Daoy (cell line): ENCODE measurements around the gene AGBL1. TPM values are rescaled to one million over a fixed set of nuclear protein-coding genes. Genes with fewer than 3 reads are reported as not detected.

ENCODE experiments used
- DNase-seq: peaks from one replicate; pipeline ENCODE4 v3.0.0-alpha.2; 2015; ENCODE audit warnings: low read depth
- total RNA-seq: library from RNA; depleted of rRNA; stranded (reverse); fragments of >200 nt; shearing (Covaris generic); gene quantifications from 2 replicates; pipeline ENCODE4 v1.2.3, GENCODE V29; 2014

AGBL1 gene
- total RNA-seq, 1 experiment from 2014 or later: not detected

GRCh38 chr15:86711476-86711875, 631.8 kb downstream of the AGBL1 start:
- no peak for DNase-seq

DNA sequence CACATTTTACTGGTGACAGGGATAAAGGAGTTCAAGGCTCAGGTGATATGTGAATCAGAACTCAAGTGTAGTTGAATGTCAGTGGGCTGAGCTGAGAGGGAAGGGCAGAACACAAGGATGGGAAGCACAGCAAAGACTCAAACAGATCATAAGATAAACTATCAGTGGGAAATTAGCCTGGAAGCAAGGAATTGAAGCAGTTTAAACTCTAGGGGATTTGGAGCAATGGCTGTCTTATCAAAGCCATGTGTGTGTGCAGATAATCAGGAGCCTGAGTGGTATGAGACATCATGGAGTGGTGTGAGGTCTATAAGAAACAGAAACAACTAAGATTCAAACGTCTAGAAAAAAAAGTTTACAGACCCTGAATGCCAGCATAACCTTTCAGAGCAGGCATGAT, 634.6 kb downstream of the AGBL1 start:
- DNase-seq: no peak

DNA sequence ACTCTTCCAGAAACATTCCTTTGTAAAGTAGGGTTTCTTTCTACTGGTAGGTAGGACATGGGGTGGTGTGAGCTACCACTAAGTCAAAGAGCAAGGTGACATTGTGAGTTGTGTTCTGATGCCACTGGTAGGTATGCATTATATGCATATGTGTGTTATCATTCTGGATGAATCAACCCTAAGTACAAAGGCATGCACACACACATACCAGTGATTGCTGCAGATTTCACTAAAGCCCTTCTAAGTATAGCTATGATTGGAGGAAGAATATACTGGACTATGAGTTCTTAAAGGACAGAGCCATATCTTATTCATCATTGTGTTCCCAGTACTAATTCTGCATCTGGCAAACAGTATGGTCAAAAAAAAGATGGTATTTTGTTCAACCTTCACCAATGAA, 646.0 kb downstream of the AGBL1 start:
- no peak for DNase-seq

DNA sequence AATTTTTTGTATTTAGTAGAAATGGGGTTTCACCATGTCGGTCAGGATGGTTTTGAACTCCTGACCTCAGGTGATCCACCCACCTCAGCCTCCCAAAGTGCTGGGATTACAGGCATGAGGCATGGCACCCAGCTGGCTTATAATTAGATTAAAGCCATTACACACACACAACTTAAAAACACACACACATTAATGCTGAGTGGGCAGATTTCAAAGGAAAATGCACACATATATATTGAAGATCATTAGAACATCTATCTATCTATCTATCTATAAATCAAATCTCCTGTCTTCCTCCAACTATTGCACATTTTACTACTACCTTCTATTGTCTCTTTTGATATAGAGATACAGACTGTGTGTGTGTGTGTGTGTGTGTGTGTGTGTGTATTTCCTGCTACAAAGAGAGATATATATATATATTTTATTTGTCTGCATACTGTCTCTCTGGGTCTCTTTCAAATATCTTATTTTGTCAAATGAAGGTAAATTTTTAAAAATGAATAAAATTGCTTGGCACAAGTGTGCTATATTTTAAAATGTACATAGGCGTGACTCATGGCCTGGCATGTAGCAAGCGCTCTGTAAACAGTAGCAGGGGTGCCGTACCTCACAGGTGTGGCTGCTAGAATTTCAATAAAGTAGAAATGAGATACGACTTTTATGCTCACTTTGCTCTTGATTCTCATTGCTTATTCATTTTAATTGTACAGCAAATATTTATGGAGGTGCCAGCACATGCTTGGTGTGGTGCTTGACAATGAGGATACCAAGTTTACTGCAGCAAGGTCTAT, 655.8 kb downstream of the AGBL1 start:
- no peak for DNase-seq

DNA sequence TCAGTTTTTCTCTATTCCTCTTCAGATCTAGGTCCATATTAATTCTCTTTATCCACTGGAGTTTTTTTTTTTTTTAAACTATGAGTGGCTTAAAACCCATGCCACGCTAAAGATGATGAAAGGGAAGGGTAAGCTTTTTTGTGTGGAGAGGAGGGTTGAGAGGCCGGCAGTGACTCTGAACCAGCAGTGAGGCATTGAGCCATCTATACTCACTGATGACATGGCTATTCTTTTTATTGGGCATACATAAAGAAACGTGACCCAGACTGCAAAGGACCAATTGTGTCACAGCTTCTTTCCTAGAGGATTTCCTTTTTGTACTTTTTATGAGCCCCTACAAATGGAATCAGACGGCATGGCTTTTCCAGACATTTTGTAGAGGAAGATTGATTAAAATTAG, 662.2 kb downstream of the AGBL1 start:
- DNase-seq: no peak

GRCh38 chr15:86743283-86743903, 663.7 kb downstream of the AGBL1 start:
- peak; percentile 0 for DNase-seq

GRCh38 chr15:86744198-86744780, 664.6 kb downstream of the AGBL1 start:
- no peak for DNase-seq

DNA sequence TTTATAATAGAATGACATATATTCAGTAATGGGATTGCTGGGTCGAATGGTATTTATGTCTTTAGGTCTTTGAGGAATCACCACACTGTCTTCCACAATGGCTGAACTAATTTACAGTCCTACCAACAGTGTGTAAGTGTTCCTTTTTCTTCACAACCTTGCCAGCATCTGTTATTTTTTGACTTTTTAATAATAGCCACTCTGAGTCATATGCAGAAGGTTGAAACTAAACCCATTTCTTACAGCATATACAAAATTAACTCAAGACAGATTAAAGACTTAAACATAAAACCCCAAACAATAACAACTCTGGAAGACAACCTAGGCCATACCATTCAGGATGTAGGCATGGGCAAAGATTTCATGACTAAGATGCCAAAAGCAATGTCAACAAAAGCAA, 671.4 kb downstream of the AGBL1 start:
- DNase-seq: no peak

GRCh38 chr15:86754846-86755245, 675.2 kb downstream of the AGBL1 start:
- DNase-seq: no peak

GRCh38 chr15:86756688-86757087, 677.0 kb downstream of the AGBL1 start:
- no peak for DNase-seq

- DNase-seq: no peak
Observed at GRCh38 chr15:86759800-86760523, 680.3 kb downstream of the AGBL1 start.

GRCh38 chr15:86762874-86763273, 683.2 kb downstream of the AGBL1 start:
- DNase-seq: no peak

- DNase-seq: no peak
Observed at GRCh38 chr15:86764021-86764420, 684.4 kb downstream of the AGBL1 start.

DNA sequence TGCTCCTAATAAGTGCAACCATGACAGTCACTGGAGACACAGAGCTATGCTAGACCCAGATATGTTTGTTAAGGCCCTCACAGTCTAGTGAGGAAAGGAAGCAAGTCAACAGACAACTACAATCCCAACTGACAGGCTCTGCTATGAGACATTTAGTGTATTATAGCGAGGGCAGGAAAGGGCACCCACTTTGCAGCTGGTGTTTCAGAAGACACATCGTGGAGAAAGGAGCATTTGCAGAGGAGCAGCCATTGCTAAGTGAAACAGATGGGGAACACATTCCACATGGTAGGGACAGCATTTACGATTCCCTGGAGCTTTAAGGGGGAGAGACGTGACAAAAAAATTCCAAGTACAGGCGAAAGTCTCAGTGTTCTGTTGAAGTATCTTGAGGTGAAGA, 685.6 kb downstream of the AGBL1 start:
- no peak for DNase-seq

DNA sequence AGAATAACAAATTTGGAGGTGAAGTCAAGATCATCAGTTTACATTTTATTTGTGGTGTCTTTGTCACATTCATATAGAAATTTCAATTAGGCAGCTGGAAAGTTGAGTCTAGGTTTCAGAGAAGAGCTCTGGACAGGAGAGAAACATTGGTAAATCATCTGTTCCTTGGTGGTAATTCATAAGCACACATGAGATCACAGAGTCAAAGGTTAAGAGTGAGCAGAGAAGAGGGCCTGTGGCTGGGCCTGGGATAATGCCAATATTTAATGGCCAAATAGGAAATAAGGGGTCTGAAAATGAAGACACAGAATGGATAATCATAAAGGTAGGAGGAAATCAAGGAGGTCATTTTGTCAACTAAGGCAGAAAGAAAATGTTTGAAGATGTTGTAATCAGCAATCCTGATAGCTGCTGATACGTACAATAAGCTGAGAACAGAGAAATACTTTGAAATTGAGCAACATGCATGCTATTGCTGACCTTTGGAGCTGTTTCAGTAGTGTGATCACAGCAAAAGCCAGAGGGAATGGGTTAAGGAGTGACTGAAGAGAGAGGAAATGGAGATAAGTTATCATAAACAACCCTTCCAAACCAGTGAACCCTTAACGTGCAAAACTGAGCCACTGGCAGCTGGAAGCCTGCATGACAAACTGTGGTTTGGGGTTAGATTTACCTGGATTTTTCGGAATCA, 692.8 kb downstream of the AGBL1 start:
- no peak for DNase-seq

DNA sequence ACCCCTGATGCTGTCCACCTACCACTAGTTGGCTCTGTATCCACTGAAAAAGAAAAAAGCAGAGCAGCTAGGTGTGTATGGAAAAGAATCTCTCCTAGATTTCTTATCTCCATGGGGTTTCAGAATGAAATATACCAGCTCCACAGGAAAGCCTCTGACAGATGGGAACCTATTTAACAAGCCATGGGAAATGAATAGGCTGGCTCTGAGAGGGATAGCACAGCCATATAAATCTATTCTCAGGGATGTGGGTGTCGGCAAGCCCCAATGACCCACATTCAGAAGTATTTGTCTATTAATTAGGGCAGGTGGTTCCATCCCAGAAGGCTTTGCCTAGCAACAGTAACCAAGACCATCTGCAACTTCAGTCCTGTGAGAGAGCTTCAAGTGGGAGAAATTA, 694.1 kb downstream of the AGBL1 start:
- no peak for DNase-seq

DNA sequence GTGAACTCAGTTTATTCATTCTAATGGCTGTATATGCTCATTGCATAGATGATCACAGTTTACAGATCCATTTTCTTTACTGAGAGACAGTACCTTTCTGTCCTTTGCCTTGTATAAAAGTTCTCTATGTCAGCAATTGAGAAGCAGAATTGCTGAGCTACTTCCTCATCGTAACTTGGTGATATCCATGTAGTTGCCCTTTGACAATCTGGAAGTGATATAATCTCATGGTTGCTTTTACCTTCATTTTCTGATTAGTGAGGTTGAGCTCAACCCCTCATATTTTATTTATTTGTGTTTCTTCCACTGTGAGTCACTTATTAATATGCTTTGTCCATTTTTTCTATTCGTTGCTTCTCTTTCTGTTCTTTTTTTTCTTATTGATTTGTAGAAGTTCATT, 696.5 kb downstream of the AGBL1 start:
- no peak for DNase-seq

DNA sequence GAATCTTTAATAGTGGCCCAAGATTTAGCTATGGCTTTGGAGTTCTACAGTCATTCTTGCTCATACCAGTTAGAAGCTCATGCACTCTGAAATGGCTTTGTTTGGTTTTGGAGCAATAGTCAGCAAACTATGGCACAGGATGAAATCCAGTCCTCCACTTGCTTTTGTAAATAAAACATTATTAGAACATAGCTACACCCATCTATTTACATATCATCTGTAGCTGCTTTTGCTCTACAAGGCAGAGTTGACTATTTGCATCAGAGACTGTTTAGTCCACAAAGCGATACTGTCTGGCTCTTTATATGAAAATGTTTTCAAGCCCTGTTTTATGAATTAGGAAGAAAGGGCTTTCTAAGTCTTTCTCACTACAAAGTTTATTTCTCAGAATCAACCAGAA, 716.9 kb downstream of the AGBL1 start:
- DNase-seq: no peak

DNA sequence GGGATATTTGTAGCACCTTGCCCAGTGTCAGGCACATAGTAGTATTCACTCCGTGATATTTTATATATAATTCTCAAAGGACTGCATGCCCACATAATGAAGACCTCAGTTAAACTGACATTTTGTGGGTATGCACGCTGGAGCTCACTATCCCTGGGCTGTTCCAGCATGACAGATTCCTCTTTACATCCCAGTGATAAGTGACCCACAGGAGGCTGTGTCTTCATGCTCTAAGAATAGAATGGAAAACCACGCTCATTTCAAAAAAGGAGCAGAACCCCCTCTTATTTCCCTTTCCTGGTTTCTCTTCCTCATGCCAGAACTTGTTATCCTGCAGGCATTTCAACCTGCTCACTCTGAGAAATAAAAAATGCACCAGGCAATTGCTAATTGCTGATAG, 717.5 kb downstream of the AGBL1 start:
- DNase-seq: no peak

DNA sequence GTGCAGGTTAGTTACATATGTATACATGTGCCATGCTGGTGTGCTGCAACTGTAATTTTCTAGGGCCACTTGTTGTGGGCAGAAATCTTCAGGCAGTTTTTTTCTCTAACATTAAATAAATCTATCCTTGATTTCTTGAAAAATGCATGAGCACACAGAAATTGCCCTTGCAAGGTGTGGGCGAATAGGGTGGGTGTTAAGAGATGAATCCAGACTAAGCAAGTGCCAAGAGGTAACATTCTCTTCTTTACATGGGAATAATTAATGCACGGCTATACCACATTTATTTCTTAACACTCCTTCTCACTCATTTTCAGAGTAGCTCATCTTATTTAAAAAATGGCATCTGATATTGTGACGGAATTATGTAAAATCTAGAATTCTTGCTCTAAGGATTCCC, 719.6 kb downstream of the AGBL1 start:
- no peak for DNase-seq

- no peak for DNase-seq
Observed at GRCh38 chr15:86802244-86802643, 722.6 kb downstream of the AGBL1 start.

GRCh38 chr15:86804406-86804805, 724.7 kb downstream of the AGBL1 start:
- DNase-seq: no peak
